ENCODE results near the gene TPM3.
A peak's percentile ranks its signal among the peaks of the same experiment; 100 is the strongest.
"Not testable (repeated sequence)": the region's sequence is repeated elsewhere in the genome, so short reads cannot be mapped to it uniquely, and the experiment has no call there.

The TPM3 gene

DNA sequence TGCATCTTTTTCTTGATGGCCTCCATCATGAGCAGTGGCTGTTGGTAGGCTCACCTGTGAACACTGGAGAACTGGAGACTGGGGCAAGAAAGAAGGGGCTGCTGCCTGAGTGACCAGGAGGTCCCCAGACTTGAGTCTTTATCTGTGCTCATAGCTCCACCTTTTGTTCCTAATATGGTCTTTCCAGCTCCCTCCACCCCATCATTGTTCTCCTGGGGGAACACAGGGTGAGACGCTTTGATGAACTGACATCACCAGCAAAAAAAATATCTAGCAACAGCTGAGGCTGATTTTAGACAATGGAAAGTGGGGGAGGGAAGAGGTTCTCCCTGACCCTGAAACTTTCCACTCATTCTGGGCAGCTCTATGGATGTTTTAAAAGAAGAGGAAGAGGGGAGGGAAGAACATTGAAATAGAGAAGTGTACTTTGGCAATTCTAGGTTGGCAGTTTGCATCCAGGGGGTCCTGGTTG is at the start of gene TPM3:
Gene TPM3, minus strand, starts transcription at position 111 of the 472 bp plus-strand sequence. Its CDS starts 82 bp downstream, at position 29.
- FAIRE-seq: no peak

GRCh38 chr1:154240294-154240833 is 48.5 kb upstream of the TPM3 start:
- FAIRE-seq: no peak

- no peak for FAIRE-seq
These were observed 47.6 kb upstream of the TPM3 start for GRCh38 chr1:154239491-154239890.

GRCh38 chr1:154237880-154238506 is 46.1 kb upstream of the TPM3 start:
- no peak for FAIRE-seq

DNA sequence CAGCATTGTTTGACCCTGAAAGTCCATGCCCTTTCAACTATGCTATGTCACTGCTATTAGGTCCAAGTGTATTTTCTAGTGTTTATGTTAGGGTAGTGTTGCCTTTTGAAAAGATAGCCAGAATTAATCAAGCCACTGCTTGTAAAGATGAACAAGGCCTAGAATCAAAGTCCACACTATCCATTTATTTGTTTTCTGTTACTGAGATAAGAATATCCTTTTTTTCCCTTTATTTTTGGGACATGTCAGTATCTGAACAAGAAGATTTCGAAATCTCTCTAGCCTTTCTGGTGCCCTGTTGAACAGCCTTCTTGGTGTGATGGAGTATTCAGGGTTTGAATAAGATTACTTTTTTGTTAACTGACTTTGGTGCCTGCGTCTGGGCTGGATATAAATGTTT is 45.5 kb upstream of the TPM3 start:
- FAIRE-seq: no peak

DNA sequence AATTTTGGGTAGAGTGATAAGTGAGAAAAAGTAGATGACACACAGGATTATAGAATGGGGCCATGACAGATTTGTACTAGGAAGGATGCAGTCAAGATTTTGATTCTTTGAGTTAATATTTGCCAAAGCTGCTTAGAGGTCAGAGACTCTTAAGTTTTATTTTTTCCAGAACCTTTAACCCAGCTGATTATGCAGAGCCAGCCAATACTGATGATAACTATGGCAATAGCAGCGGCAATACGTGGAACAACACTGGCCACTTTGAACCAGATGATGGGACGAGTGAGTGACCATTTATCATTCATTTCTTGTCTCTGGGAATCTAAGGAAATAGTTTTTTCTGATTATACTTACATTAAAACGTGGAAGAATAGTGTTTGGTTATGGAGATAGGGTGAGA is 45.0 kb upstream of the TPM3 start:
- FAIRE-seq: no peak

- FAIRE-seq: not testable (repeated sequence)
These were observed 41.2 kb upstream of the TPM3 start for GRCh38 chr1:154233127-154233526.

DNA sequence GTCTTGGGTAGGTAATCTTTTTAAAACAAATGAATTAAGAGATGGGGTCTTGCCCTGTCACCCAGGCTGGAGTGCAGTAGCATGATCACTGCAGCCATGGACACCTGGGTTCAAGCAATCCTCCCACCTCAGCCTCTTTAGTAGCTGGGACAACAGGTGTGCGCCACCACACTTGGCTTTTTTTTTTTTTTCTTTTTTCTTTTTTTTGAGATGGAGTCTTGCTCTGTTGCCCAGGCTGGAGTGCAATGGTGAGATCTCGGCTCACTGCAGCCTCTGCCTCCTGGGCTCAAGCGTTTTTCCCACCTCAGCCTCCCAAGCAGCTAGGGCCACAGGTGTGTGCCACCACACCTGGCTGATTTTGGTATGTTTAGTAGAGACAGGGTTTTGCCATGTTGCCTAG is 39.2 kb upstream of the TPM3 start:
- not testable (repeated sequence) for FAIRE-seq

DNA sequence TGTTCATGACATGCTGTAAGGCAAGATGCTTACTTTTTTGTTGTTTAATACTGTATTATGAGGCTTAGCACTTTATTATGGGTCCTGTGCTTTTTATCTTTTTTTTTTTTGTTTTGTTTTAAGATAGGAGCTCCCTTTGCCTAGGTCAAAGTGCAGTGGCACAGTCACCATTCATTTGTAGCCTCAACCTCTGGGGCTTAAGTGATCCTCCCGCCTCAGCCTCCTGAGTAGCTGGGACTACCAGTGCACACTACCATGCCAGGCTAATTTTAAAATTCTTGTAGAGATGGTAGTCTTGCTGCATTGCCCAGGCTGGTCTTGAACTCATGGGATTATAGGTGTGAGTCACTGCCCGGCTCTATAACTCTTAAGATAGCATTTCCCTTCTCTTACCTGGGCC is 33.5 kb upstream of the TPM3 start:
- FAIRE-seq: no peak

- no peak for FAIRE-seq
These were observed 31.7 kb upstream of the TPM3 start for GRCh38 chr1:154223621-154224020.

DNA sequence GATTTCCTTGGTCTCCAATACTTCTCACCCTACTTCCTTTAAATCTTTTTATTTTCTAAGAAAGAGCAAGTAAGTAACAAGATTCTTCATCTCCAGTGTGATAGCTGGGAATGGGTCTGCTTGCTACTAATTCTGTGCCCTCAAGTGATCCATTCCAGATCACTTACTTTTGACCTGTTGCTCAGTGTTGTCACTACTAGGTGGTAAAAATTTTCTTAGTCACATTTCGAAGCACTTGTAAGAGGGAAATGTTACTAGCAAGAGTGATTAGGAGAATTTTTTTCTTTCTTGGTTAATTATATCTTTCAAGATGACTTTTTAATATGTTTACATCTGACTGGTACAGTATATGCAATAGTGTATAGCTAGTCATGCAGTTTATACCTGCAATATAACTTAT is 31.0 kb upstream of the TPM3 start:
- FAIRE-seq: no peak

DNA sequence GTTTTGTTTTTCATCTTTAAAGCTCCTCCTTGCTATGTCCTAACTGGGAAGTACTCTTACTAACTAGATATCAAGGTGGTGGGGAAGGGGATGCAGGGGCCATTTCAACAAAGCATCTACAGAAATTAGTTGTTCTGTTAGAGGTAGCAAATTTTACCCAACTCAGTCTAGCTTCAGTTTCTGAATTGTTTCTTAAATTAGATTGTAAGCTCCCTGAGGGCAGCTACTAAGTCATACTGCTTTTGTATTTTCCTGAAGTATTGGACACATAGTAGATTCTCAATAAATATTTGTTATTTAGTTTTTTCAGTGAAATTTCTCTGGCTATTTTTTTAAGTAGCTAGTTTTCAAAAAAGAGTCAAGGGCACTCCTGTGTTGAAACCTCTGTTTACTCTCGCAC is 30.6 kb upstream of the TPM3 start:
- FAIRE-seq: no peak

GRCh38 chr1:154221278-154222001 is 29.5 kb upstream of the TPM3 start:
- FAIRE-seq: no peak

- no peak for FAIRE-seq
These were observed 29.0 kb upstream of the TPM3 start for GRCh38 chr1:154220970-154221277.

DNA sequence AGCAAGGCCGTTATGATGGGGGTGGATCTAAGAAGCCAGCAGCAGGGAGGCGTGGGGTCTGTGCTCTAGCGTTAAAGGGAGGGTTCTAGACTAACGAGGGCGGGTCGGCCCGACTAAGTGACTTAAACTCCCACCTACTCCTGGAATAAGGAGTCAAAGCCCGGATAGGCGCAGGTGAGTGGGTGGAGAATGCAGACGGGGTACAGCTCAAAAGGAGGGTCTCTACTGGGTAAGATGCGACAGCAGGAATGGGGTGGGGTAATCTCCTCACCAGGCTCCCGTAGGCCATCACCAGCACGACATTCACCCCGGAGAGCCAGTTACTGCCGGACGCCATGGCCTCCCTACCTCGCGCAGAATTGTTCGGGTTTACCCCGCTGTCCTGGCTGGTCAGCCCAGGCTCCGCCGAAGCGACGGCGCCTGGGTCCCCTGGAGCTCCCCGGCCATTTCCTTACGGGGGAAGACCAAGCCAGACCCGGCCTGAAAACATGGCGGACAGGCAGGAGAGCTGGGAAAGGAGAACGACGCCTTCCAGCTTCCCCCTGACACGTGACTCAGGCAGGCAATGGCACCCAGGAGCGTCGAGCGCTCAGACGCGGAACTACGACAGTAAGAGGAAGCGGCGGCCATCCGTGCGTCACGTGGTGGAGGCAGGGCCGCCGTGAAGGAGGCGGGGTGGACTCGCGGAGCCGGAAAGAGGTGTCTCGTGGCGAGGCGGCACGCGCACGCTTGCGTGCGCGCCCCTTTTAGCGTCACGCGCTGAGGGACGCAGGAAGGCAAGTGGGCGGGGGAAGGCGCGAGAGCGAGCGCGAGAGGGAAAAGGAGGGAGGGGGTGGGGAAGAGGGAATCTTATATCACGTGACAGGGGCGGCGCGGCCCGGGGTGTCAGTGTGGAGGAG is 28.4 kb upstream of the TPM3 start, which contains the start of gene UBAP2L:
Gene UBAP2L, plus strand, starts transcription at position 885 of the 899 bp plus-strand sequence. CDS start 4,169 bp downstream, outside the sequence.
- peak; percentile 98 for FAIRE-seq

DNA sequence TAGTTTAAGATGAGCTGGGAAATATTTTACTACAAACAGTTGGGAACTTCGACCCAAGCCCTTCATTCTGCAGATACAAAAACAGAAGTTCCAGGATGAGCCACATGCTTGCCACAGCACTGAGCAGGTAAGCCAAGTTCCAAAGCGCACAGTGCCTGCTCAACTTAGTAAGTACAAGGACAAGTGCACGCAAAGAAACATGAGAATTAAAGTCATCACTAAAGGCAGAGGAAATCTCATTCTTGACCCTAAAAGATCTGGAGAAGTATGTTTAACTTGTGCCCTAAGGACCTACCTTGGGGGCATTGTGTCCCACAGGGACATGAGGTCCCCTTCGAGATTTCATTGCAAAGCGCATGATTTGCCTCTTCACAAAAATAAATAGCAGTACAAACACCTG is 27.6 kb upstream of the TPM3 start:
- FAIRE-seq: no peak

GRCh38 chr1:154218545-154218944 is 26.6 kb upstream of the TPM3 start:
- no peak for FAIRE-seq

DNA sequence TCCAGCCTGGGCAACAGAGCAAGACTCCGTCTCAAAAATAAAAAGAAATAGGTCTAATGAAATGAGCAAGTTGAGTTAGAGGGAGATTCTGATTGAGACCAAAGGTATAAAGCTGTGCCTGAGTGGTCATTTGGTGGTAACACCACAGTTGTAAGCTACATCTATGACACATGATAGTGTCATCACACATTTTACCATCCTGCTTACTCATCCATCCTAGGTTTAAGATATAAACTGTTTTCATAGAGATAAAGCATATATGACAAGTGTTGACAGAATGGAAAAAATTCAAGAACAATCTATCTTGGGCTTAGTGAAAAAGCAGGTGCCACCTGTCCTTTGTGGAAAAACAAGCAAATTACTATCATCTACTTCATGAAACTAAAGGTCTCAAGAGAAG is 21.4 kb upstream of the TPM3 start:
- FAIRE-seq: no peak

DNA sequence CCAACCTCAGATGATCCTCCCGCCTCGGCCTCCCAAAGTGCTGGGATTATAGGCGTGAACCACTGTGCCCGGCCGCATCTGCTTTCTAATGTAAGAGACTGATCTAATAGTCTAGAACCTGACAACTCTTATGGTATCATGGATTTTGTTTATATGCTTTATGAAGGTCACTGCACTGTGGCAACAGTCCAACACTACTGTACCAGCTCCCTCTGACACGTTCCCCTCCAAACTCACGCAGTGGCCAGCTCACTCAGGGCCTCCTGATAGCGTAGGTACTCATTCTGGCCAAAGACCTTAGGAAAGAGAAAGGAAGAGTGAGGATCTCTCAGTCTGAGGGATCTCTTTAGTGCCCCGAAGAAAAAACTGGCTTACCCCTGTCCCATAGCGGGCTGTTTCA is 20.2 kb upstream of the TPM3 start:
- FAIRE-seq: no peak

GRCh38 chr1:154208677-154209388 is 16.9 kb upstream of the TPM3 start:
- no peak for FAIRE-seq

- FAIRE-seq: no peak
These were observed 15.4 kb upstream of the TPM3 start for GRCh38 chr1:154207262-154207661.

DNA sequence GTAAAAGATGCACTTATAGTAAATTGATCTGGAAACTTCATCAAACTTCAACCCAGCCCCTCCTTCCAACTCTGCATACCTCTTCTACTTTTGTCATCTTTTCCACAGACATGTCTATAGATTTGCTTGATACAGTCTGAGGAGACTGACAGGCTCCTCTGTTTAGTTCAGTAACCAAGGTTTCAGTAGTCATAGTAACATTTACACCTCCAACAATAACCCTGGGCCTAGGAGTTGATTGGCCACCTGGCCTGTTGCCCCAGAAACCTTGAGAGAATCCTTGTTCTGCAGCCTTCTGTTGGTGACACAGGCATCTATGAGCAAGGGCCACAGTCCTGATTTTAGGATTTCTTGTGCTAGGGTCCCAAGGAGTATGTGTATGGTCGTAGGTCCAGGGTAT is 14.3 kb upstream of the TPM3 start, which contains the start of gene CFAP141:
Gene CFAP141, minus strand, starts transcription at position 138 of the 400 bp plus-strand sequence. Its CDS starts 26 bp downstream, at position 112.
- FAIRE-seq: no peak
